PC-3 (cell line): Measurements from ENCODE around the gene DGKZ.

Experiments used
- EZH2 ChIP-seq: fragments of 300-600 bp; sonication (generic); IDR thresholded peaks from one replicate; pipeline ENCODE4 v1.6.1; 2017; ENCODE audit warnings: antibody characterized with exemption, mild to moderate bottlenecking, low read length; ENCODE audit not compliant: unreplicated experiment
- TF ChIP-seq, protein P1 (sequence below): fragments of 300-600 bp; sonication (generic); conservative IDR thresholded peaks from 2 replicates; pipeline ENCODE4 v1.5.1; 2017; ENCODE audit warnings: antibody characterized with exemption, low read depth, mild to moderate bottlenecking, low read length

DNA sequence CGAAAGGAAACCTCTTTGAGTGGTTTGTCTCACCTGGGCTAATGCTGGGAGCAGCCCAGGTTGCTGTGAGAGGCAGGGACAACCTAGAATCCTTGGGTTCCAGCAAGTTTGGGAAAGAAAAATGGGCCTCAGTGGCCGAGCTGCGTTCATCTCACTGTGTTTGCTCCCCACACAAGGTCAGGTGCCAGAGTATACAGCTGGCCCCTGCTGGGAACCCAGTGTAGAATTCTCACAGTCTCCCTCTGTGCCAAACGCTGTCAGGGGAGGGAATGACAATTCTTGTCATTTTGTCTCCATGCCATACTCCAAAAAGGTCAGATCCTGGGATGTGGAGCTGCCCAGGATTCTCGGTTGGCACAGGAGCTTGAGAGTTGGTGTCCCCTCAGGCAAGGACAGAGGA lies 4.3 kb downstream of the DGKZ start:
- TF ChIP-seq EZH2, result no peak
- TF ChIP-seq, protein P1, sequence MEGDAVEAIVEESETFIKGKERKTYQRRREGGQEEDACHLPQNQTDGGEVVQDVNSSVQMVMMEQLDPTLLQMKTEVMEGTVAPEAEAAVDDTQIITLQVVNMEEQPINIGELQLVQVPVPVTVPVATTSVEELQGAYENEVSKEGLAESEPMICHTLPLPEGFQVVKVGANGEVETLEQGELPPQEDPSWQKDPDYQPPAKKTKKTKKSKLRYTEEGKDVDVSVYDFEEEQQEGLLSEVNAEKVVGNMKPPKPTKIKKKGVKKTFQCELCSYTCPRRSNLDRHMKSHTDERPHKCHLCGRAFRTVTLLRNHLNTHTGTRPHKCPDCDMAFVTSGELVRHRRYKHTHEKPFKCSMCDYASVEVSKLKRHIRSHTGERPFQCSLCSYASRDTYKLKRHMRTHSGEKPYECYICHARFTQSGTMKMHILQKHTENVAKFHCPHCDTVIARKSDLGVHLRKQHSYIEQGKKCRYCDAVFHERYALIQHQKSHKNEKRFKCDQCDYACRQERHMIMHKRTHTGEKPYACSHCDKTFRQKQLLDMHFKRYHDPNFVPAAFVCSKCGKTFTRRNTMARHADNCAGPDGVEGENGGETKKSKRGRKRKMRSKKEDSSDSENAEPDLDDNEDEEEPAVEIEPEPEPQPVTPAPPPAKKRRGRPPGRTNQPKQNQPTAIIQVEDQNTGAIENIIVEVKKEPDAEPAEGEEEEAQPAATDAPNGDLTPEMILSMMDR, result no peak
